ENCODE results near the gene UGCG.

- TF ChIP-seq CTCF (IDR thresholded peaks at IDR 0.05) (no peak), ZFX (IDR thresholded peaks at IDR 0.05; ENCODE audit: borderline replicate concordance) (no peak)
Measured at GRCh38 chr9:111967621-111968020, 71.0 kb downstream of the UGCG start.
